ENCODE results near the gene AMER2. TPM values are rescaled to one million over a fixed set of nuclear protein-coding genes. Genes with fewer than 3 reads are reported as not detected.

The AMER2 gene
- polyA plus RNA-seq, 1 donor from 2014 or later = 33.2 TPM

DNA sequence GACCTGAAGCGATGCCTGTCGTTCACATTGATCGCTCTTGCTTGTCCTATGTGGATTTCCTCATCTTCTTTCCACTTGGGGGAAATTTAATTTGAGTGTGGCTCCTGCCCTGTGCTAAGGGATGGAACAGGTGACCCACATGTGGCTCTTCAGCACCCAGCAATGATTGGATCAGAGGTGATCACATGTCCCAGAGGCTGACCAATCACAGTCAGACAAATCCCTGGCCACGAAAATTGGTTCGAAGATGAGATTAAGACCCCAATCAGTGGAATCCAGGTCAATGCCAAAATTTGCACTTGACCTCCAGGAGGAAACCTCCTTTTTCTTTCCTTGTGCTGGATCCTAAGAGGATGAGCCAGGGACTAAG is 23.7 kb downstream of the AMER2 start:
- peaks cover 4% of the 10 kb centered on the region for H3F3A ChIP-seq (ENCODE audit: insufficient read depth, low read length, poor library complexity, severe bottlenecking)
- no peak overlapping the region for H3K9ac ChIP-seq (ENCODE audit: low read length)
- no peak overlapping the region for H3K4me3 ChIP-seq (ENCODE audit: low read length)
- H3K27me3 ChIP-seq (ENCODE audit: insufficient read depth, low read depth, low read length) = no peaks in the 10 kb centered on the region
- H4K20me1 ChIP-seq (ENCODE audit: insufficient read depth) = no peaks in the 10 kb centered on the region
- H3K9me2 ChIP-seq (ENCODE audit: insufficient read depth, low read length) = no peaks in the 10 kb centered on the region
- H2AFZ ChIP-seq (ENCODE audit: low read depth, low read length) = no peak overlapping the region
- no peaks in the 10 kb centered on the region for H3K36me3 ChIP-seq (ENCODE audit: insufficient read depth, low read length)
- H3K27ac ChIP-seq (ENCODE audit: low read length) = no peak overlapping the region
- TF ChIP-seq SMC3 (conservative IDR thresholded peaks at IDR 0.05; ENCODE audit: poor library complexity) = no peak
- TF ChIP-seq, protein P1, sequence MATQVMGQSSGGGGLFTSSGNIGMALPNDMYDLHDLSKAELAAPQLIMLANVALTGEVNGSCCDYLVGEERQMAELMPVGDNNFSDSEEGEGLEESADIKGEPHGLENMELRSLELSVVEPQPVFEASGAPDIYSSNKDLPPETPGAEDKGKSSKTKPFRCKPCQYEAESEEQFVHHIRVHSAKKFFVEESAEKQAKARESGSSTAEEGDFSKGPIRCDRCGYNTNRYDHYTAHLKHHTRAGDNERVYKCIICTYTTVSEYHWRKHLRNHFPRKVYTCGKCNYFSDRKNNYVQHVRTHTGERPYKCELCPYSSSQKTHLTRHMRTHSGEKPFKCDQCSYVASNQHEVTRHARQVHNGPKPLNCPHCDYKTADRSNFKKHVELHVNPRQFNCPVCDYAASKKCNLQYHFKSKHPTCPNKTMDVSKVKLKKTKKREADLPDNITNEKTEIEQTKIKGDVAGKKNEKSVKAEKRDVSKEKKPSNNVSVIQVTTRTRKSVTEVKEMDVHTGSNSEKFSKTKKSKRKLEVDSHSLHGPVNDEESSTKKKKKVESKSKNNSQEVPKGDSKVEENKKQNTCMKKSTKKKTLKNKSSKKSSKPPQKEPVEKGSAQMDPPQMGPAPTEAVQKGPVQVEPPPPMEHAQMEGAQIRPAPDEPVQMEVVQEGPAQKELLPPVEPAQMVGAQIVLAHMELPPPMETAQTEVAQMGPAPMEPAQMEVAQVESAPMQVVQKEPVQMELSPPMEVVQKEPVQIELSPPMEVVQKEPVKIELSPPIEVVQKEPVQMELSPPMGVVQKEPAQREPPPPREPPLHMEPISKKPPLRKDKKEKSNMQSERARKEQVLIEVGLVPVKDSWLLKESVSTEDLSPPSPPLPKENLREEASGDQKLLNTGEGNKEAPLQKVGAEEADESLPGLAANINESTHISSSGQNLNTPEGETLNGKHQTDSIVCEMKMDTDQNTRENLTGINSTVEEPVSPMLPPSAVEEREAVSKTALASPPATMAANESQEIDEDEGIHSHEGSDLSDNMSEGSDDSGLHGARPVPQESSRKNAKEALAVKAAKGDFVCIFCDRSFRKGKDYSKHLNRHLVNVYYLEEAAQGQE (IDR thresholded peaks at IDR 0.05; ENCODE audit: borderline replicate concordance) = no peak
- TF ChIP-seq EP300 (conservative IDR thresholded peaks at IDR 0.05; ENCODE audit: poor library complexity, severe bottlenecking) = no peak
- TF ChIP-seq, protein P2, sequence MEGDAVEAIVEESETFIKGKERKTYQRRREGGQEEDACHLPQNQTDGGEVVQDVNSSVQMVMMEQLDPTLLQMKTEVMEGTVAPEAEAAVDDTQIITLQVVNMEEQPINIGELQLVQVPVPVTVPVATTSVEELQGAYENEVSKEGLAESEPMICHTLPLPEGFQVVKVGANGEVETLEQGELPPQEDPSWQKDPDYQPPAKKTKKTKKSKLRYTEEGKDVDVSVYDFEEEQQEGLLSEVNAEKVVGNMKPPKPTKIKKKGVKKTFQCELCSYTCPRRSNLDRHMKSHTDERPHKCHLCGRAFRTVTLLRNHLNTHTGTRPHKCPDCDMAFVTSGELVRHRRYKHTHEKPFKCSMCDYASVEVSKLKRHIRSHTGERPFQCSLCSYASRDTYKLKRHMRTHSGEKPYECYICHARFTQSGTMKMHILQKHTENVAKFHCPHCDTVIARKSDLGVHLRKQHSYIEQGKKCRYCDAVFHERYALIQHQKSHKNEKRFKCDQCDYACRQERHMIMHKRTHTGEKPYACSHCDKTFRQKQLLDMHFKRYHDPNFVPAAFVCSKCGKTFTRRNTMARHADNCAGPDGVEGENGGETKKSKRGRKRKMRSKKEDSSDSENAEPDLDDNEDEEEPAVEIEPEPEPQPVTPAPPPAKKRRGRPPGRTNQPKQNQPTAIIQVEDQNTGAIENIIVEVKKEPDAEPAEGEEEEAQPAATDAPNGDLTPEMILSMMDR (IDR thresholded peaks at IDR 0.05; ENCODE audit: poor library complexity, severe bottlenecking) = no peak
- no peak for TF ChIP-seq EZH2 (IDR thresholded peaks at IDR 0.05; ENCODE audit: borderline replicate concordance, insufficient read depth, low read length, poor library complexity, severe bottlenecking)
- TF ChIP-seq TAF1 (IDR thresholded peaks at IDR 0.05; ENCODE audit: low read depth) = no peak
- no peak for TF ChIP-seq MXI1 (conservative IDR thresholded peaks at IDR 0.05; ENCODE audit: poor library complexity, severe bottlenecking)
- no peak for TF ChIP-seq RAD21 (conservative IDR thresholded peaks at IDR 0.05)
- no peak for TF ChIP-seq POLR2AphosphoS5 (IDR thresholded peaks at IDR 0.05)
- no peak overlapping the region for H3K4me2 ChIP-seq (ENCODE audit: low read length)
- no peaks in the 10 kb centered on the region for H3K79me2 ChIP-seq (replicated peaks; ENCODE audit: insufficient read depth, low read length)
- H3K9me3 ChIP-seq (ENCODE audit: low read length) = no peaks in the 10 kb centered on the region

DNA sequence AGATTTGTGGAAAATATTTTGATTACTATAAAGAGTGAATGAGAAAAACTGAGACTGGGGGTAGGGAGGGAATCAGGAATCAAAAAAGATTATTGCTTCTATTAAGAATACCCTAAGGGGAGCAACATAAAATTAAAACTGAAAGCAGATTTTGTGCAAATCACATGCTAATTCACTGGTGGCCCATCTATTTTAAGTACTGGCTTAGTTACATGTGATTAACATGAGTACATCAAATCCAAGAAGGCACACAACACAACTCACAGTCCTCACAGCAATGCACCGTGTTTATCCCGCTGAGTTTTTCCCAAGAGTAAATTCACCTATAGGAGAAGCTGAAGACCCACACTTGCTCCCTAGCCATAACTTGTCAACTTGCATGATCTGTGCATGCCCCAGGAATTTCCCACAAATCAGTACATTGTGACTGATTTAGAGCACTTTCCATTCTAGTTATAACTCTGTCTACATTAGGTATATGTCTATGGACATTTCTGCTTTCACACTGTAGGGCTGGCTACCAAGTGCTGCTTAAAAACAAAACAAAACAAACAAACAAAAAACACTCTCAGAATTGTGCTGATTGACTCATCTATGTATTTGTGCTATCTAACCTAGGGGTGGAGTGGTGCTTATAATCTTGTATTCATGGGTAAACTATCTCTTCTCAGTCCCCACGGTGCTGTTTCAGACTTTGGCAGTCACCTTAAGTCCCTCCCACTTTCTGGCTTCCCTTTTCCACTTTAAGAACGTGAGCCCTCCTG is 24.3 kb downstream of the AMER2 start:
- Histone ChIP-seq H3K4me3 (ENCODE audit: low read length) (no peak overlapping the region), H3K36me3 (ENCODE audit: insufficient read depth, low read length) (no peaks in the 10 kb centered on the region), H3K27me3 (ENCODE audit: insufficient read depth, low read depth, low read length) (no peaks in the 10 kb centered on the region), H3K9ac (ENCODE audit: low read length) (no peak overlapping the region), H3K9me3 (ENCODE audit: low read length) (no peaks in the 10 kb centered on the region), H3K27ac (ENCODE audit: low read length) (no peak overlapping the region), H3K9me2 (ENCODE audit: insufficient read depth, low read length) (no peaks in the 10 kb centered on the region), H2AFZ (ENCODE audit: low read depth, low read length) (no peak overlapping the region), H3K79me2 (replicated peaks; ENCODE audit: insufficient read depth, low read length) (no peaks in the 10 kb centered on the region), H3F3A (ENCODE audit: insufficient read depth, low read length, poor library complexity, severe bottlenecking) (peaks cover 4% of the 10 kb centered on the region), H3K4me2 (ENCODE audit: low read length) (no peak overlapping the region), H4K20me1 (ENCODE audit: insufficient read depth) (no peaks in the 10 kb centered on the region)
- TF ChIP-seq TAF1 (IDR thresholded peaks at IDR 0.05; ENCODE audit: low read depth) (no peak), RAD21 (conservative IDR thresholded peaks at IDR 0.05) (no peak), SMC3 (conservative IDR thresholded peaks at IDR 0.05; ENCODE audit: poor library complexity) (no peak), EP300 (conservative IDR thresholded peaks at IDR 0.05; ENCODE audit: poor library complexity, severe bottlenecking) (no peak), POLR2AphosphoS5 (IDR thresholded peaks at IDR 0.05) (no peak), MXI1 (conservative IDR thresholded peaks at IDR 0.05; ENCODE audit: poor library complexity, severe bottlenecking) (no peak), EZH2 (IDR thresholded peaks at IDR 0.05; ENCODE audit: borderline replicate concordance, insufficient read depth, low read length, poor library complexity, severe bottlenecking) (no peak)
- TF ChIP-seq, protein P1 (IDR thresholded peaks at IDR 0.05; ENCODE audit: borderline replicate concordance) = no peak
- TF ChIP-seq, protein P2 (IDR thresholded peaks at IDR 0.05; ENCODE audit: poor library complexity, severe bottlenecking) = no peak

Data from neural cell (in vitro differentiated cells).